Erythroblast (primary cell): ENCODE data around the gene WASHC2C.
"Not testable (repeated sequence)": the region's sequence is repeated elsewhere in the genome, so short reads cannot be mapped to it uniquely, and the experiment has no call there.

Experiments used
- GATA1 ChIP-seq: IDR thresholded peaks from 2 replicates; pipeline ENCODE4 v1.6.1; 2011; ENCODE audit warnings: low read depth, mild to moderate bottlenecking, control low read depth, low read length, moderate library complexity
- POLR2A ChIP-seq: IDR thresholded peaks from 2 replicates; pipeline ENCODE4 v1.6.1; 2011; ENCODE audit warnings: mild to moderate bottlenecking, low read length

DNA sequence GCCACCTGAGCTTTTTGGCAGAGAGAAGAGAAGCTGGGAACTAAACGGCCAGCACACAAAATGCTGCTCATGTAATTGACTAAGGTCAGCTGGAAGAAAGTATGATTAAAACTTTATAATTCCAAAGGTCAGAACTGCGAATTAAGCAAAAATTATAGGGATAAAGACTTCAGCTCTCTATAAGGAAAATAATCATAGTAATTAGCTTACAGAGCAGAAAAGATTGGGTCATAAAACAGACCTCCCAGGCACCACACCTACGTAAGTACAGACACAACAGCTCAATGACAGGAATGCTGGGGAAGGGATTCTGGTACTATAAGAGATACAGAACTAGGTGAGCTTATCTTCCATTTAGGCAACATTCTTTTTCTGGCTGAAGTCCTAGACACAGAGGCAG lies 10.0 kb upstream of the WASHC2C start:
- TF ChIP-seq POLR2A, GATA1: not testable (repeated sequence)
